HG03575 (cell line): ENCODE results near the gene CABP4.
"Not testable (repeated sequence)": the region's sequence is repeated elsewhere in the genome, so short reads cannot be mapped to it uniquely, and the experiment has no call there.

Experiments
- ATAC-seq: cut with Tn5 transposase; IDR thresholded peaks from one replicate; pipeline ENCODE4 v1.9.1; 2021; ENCODE audit not compliant: unreplicated experiment, insufficient number of reproducible peaks, low FRiP score; ENCODE audit errors: extremely low read depth

The CABP4 gene

DNA sequence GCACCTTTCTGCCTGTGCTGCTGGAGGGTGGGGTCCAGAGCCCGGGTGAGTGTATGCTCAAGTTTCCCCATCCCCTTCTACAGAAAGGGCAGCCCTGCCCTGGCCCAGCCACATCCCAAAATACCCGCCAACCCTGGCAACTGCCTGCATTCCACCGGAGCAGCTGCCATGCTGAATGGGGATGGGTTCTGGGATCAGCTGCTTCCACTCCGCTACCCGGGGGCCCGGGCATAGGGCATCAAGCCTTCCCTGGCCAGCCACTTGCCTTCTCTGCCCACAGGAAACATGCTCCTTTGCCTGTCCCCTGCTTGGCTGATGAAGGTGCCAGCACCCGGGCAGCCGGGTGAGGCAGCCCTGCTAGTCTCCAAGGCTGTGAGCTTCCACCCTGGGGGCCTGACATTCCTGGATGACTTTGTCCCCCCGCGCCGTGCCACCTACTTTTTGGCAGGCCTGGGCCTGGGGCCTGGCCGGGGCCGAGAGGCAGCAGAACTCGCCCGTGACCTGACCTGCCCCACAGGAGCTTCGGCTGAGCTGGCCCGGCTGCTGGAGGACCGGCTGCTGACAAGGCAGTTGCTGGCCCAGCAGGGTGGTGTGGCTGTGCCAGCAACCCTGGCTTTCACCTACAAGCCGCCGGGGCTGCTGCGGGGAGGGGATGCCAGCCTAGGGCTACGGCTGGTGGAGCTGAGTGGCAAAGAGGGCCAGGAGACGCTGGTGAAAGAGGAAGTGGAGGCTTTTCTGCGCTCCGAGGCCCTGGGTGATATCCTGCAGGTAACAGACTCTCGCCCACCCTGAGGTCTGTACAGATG lies 36.5 kb upstream of the CABP4 start:
- ATAC-seq: no peak

- ATAC-seq: no peak
Measured at GRCh38 chr11:67419325-67420049, 35.7 kb upstream of the CABP4 start.

DNA sequence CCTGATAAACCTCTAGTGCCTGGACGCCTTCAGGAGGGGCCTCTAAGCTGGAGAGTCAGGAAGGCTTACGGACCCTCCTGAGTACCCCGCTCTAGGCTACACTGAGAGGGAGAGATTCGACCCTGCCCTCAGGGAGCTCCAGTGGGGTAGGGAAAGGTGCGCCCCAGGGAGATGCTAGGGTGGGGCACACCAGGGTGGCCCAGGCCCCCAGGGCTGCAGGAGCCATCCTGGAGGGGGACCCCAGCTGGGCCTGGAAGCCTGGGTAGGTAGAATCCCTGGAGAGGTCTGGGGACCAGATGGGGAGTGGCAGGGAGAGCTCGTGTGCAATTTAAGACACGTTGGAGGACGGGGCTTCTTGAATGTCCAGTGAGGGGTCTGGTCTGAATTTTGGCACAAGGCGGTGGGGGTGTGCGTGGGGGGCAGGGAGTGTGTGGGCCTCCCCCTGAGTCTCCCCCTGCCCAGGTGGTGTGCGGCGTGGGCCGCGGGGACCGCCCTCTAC lies 35.0 kb upstream of the CABP4 start:
- ATAC-seq: no peak

DNA sequence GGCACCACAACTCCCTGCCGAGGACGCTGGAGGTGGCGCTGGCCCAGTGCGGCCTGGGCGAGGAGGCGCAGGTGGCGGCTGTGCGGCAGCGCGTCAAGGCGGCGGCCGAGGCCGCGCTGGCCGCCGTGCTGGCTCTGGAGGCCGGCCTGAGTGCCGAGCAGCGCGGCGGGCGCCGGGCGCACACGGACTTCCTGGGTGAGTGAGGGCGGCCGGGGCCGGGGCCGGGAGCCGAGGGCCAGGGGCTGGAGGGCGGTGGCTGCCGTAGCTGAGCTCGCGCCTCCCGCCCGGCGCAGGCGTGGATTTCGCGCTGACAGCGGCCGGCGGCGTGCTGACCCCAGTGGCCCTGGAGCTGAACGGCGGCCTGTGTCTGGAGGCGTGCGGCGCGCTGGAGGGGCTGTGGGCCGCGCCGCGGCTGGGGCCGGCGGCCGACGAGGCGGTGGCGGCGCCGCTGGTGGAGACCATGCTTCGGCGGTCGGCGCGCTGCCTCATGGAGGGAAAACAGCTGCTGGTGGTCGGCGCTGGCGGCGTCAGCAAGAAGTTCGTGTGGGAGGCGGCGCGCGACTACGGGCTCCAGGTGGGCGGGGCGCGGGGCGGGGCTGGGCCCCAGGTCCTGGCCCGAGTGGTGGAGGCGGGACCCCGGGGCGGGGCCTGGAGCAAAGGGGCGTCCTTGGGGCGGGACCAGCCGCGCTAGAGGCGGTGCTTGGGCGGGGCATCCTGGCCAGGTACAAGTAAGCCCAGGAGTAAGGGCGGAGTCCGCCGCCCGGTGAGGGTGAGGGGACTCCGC lies 34.3 kb upstream of the CABP4 start:
- no peak for ATAC-seq

GRCh38 chr11:67421430-67422031 lies 33.6 kb upstream of the CABP4 start:
- no peak for ATAC-seq

DNA sequence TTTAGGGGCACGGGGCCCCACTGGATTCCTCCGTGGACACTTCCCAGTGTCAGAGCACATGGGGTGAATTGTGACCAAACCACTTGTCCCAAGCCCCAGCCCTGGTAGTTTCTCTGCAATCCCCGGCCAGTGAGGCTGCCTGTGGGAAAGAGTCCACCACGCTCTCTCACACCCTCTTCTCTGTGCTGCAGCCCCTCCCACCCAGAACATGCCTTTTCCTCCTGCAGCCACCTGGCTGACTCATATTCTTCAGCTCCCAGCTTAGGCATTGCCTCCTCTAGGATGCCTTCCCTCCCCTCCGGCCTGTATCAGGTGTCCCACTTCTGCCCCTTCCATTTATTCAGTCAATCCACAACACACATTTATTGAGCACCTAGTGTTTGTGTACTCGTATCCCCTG lies 32.3 kb upstream of the CABP4 start:
- no peak for ATAC-seq

GRCh38 chr11:67423466-67423865 lies 31.7 kb upstream of the CABP4 start:
- no peak for ATAC-seq

DNA sequence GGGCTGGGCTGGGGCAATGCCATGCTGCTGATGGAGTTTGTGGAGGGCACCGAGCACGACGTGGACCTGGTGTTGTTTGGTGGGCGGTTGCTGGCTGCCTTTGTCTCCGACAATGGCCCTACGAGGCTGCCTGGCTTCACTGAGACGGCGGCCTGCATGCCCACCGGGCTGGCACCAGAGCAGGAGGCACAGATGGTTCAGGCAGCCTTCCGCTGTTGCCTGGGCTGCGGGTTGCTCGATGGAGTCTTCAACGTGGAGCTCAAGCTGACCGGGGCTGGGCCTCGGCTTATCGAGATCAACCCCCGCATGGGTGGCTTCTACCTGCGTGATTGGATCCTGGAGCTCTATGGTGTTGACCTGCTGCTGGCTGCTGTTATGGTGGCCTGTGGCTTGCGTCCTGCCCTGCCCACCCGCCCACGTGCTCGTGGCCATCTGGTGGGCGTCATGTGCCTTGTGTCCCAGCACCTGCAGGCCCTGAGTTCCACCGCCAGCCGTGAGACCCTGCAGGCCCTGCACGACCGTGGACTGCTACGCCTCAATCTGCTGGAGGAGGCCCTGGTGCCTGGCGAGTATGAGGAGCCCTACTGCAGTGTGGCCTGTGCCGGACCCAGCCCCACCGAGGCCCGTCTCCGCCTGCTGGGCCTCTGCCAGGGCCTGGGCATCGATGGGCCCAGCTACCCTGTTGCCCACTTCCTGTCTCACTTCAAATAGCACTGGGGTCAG lies 31.1 kb upstream of the CABP4 start:
- no peak for ATAC-seq

GRCh38 chr11:67427364-67427859 lies 27.7 kb upstream of the CABP4 start:
- ATAC-seq: not testable (repeated sequence)

- no peak for ATAC-seq
Measured at GRCh38 chr11:67428052-67429001, 26.8 kb upstream of the CABP4 start, which contains the start of gene RPS6KB2. Gene RPS6KB2 (plus strand): TSS chr11:67428494. CDS start chr11:67428546, 52 bp downstream.

GRCh38 chr11:67429038-67429668 lies 26.0 kb upstream of the CABP4 start:
- ATAC-seq: no peak

- ATAC-seq: no peak
Measured at GRCh38 chr11:67429722-67430121, 25.4 kb upstream of the CABP4 start.

DNA sequence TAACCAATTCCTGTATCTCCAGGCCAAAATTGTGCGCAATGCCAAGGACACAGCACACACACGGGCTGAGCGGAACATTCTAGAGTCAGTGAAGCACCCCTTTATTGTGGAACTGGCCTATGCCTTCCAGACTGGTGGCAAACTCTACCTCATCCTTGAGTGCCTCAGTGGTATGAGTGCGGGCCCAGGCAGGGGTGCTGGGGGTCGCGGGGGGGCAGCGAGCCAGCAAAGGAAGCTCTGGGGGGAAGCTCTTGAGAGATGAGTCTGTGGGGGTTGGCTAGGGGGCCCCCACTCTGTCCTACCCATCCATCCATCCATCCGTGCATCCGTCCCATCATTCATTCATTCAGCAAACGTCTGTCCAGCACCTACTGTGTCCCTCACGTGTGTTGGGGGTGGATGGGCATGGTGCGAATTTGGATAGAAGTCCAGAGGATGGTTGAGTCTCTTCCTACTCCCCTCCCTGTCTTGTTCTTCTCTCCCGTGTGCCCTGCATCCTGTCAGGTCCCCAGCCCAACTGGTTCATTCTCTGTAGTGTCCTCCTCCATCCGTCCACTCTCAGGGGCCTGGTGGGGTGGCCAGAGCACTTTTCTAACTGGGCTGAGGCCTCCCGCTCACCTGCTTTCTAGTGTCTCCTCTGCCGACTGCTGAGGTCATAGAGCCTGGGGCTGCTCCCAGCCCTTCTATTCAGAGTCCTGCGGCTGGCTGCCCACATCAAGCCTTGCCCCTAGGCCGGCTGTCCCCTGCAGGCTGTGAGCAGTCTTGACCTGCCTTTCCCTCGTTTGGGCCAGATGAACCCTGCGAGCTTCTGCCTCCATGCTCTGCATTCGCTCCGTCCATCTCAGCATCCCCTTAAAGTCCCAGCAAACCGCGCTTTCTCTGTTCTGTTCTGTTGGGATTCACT lies 23.6 kb upstream of the CABP4 start:
- no peak for ATAC-seq

DNA sequence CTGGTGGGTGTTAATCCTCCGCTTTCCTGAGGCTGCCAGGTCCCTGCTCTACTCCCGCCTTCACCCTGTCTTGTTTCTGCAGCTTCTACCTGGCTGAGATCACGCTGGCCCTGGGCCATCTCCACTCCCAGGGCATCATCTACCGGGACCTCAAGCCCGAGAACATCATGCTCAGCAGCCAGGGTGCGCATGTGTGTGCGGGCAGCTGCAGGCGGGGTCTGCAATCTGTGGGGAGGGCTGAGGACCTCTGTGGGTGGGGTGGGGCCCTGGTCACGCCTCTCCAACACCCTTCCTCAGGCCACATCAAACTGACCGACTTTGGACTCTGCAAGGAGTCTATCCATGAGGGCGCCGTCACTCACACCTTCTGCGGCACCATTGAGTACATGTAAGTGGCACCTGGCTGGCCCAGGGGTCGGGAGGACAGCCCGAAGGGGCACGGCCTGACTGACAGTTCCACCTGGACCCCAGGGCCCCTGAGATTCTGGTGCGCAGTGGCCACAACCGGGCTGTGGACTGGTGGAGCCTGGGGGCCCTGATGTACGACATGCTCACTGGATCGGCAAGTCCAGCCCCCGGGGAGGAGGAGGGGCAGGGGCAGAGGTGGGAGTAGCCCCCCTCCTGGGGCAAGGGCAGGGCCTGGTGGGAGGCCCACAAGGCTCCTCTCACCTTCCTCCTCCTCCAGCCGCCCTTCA lies 22.4 kb upstream of the CABP4 start:
- ATAC-seq: no peak
